Activated CD8-positive, alpha-beta T cell treated with anti-CD3 and anti-CD28 coated beads for 36 hours (primary cell): ENCODE data around the gene BNC1. TPM values are rescaled to one million over a fixed set of nuclear protein-coding genes. Genes with fewer than 3 reads are reported as not detected.

Source experiments
- ATAC-seq: fragments of 200-7000 bp; cut with Tn5 transposase; one replicate; pipeline ENCODE4 v1.10.0; 2021; ENCODE audit warnings: mild to moderate bottlenecking, moderate library complexity
- CTCF ChIA-PET: fragments of 350-600 bp; sonication (Branson Sonifier 250); formaldehyde crosslinking; loops from one replicate; lab custom pipeline; 2021; ENCODE audit warnings: antibody characterized with exemption; lab: Charles Lee
- POLR2A ChIA-PET: fragments of 350-600 bp; sonication (Branson Sonifier 250); formaldehyde crosslinking; loops from one replicate; lab custom pipeline; 2021; ENCODE audit warnings: antibody characterized with exemption; lab: Charles Lee
- DNase-seq: peaks from one replicate; pipeline ENCODE4 v3.0.0-alpha.2; 2020
- H3K27ac Mint-ChIP-seq: one replicate; pipeline ENCODE4 v1.8.0; 2021; ENCODE audit warnings: mild to moderate bottlenecking, mixed read lengths
- H3K27me3 Mint-ChIP-seq: one replicate; pipeline ENCODE4 v1.8.0; 2021; ENCODE audit warnings: mixed read lengths
- H3K36me3 Mint-ChIP-seq: one replicate; pipeline ENCODE4 v1.8.0; 2021; ENCODE audit warnings: low read depth, mixed read lengths
- H3K4me1 Mint-ChIP-seq: one replicate; pipeline ENCODE4 v1.8.0; 2021; ENCODE audit warnings: low read depth, mixed read lengths
- H3K4me3 Mint-ChIP-seq: one replicate; pipeline ENCODE4 v1.8.0; 2021; ENCODE audit warnings: mild to moderate bottlenecking, moderate library complexity, mixed read lengths
- H3K9me3 Mint-ChIP-seq: one replicate; pipeline ENCODE4 v1.8.0; 2021; ENCODE audit warnings: mixed read lengths
- intact Hi-C: fragments of 100-400 bp; cut with micrococcal nuclease; formaldehyde crosslinking; loops from one replicate; pipeline ENCODE4 v1.10.0; 2022
- total RNA-seq, 2 experiments: library from RNA; stranded (reverse); gene quantifications; one replicate each; pipeline ENCODE4 v1.2.3, GENCODE V29; 2021
- TF ChIP-seq, protein P1 (sequence below): fragments of 200-600 bp; IDR thresholded peaks from one replicate; pipeline ENCODE4 v1.8.0; 2022; ENCODE audit warnings: antibody characterized with exemption, mild to moderate bottlenecking

BNC1 gene
- total RNA-seq, 2 experiments from 2014 or later, result not detected

DNA sequence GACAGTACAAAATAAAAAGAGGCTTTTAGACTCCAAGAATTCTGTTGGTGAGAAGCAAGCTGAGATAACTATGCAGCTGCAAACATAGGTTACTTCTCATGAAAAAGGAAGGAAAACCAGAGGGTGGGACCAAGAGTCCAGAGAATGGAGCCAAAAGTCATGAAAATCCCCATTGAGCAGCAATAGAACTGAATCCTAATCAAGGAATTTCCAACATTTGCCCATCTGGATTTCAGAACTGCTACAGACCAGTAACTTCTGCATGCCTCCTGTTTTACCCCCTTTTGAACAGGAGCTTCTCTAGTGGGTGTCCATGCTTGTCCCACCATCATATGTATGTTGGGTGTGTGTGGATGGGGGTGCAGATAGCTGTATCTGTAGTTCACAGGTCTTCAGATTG is 33.6 kb upstream of the BNC1 start:
- ATAC-seq, result no peak
- no peak for DNase-seq
- no peak overlapping the region for H3K4me3 Mint-ChIP-seq
- POLR2A ChIA-PET, result no interaction called here
- TF ChIP-seq, protein P1, sequence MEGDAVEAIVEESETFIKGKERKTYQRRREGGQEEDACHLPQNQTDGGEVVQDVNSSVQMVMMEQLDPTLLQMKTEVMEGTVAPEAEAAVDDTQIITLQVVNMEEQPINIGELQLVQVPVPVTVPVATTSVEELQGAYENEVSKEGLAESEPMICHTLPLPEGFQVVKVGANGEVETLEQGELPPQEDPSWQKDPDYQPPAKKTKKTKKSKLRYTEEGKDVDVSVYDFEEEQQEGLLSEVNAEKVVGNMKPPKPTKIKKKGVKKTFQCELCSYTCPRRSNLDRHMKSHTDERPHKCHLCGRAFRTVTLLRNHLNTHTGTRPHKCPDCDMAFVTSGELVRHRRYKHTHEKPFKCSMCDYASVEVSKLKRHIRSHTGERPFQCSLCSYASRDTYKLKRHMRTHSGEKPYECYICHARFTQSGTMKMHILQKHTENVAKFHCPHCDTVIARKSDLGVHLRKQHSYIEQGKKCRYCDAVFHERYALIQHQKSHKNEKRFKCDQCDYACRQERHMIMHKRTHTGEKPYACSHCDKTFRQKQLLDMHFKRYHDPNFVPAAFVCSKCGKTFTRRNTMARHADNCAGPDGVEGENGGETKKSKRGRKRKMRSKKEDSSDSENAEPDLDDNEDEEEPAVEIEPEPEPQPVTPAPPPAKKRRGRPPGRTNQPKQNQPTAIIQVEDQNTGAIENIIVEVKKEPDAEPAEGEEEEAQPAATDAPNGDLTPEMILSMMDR, result no peak
- H3K27me3 Mint-ChIP-seq, result peaks cover 13% of the 10 kb centered on the region
- H3K27ac Mint-ChIP-seq, result no peak overlapping the region
- no peaks in the 10 kb centered on the region for H3K4me1 Mint-ChIP-seq
- CTCF ChIA-PET, result no interaction called here
- no peaks in the 10 kb centered on the region for H3K9me3 Mint-ChIP-seq
- no peaks in the 10 kb centered on the region for H3K36me3 Mint-ChIP-seq
- intact Hi-C loops, result no loop called here

GRCh38 chr15:83312071-83312470 is 27.6 kb upstream of the BNC1 start:
- DNase-seq, result no peak
- ChIA-PET CTCF (interaction anchor here (1.0 kb wide), 1 partner anchor 63 kb away, joined by 3 read pairs; no protein-coding TSS in a partner anchor), POLR2A (no interaction called here)
- H3K27ac Mint-ChIP-seq, result no peak overlapping the region
- H3K36me3 Mint-ChIP-seq, result no peaks in the 10 kb centered on the region
- H3K4me1 Mint-ChIP-seq, result no peaks in the 10 kb centered on the region
- no peak overlapping the region for H3K4me3 Mint-ChIP-seq
- no peak for ATAC-seq
- no peaks in the 10 kb centered on the region for H3K27me3 Mint-ChIP-seq
- TF ChIP-seq, protein P1, result no peak
- intact Hi-C loops, result no loop called here
- no peaks in the 10 kb centered on the region for H3K9me3 Mint-ChIP-seq

GRCh38 chr15:83310521-83311456 is 26.3 kb upstream of the BNC1 start:
- ATAC-seq, result no peak
- no peak overlapping the region for H3K4me3 Mint-ChIP-seq
- H3K9me3 Mint-ChIP-seq, result no peaks in the 10 kb centered on the region
- H3K4me1 Mint-ChIP-seq, result no peaks in the 10 kb centered on the region
- H3K27me3 Mint-ChIP-seq, result no peaks in the 10 kb centered on the region
- no peaks in the 10 kb centered on the region for H3K36me3 Mint-ChIP-seq
- CTCF ChIA-PET, result interaction anchor here (1.0 to 1.9 kb wide), 2 partner anchors 62 kb away, joined by 3 to 8 read pairs; no protein-coding TSS in a partner anchor
- no peak for DNase-seq
- POLR2A ChIA-PET, result no interaction called here
- H3K27ac Mint-ChIP-seq, result no peak overlapping the region
- TF ChIP-seq, protein P1, result no peak
- intact Hi-C loops, result no loop called here

DNA sequence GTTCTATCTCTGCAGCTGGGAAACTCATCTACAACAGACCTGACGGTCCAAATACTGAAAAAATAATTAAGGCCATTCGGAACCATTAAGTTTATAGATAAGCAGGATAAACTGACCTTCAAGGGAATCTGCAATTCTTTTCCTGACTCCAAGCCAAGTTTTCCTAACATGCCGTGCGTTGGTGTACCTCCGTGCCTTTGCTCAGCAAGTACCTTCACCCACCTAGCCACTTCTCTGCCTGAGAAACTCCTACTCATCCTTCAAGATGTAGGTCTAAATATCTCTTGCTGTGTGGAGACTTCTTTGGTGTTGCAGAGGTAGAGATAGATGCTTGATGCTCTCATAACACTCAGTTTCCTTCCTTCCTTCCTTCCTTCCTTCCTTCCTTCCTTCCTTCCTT is 24.2 kb upstream of the BNC1 start:
- no peaks in the 10 kb centered on the region for H3K9me3 Mint-ChIP-seq
- POLR2A ChIA-PET, result no interaction called here

More for the DNA sequence above, 24.2 kb upstream of the BNC1 start:
- TF ChIP-seq, protein P1, result no peak
- ATAC-seq (no peak), DNase-seq (no peak)
- Mint-ChIP-seq H3K4me3 (no peak overlapping the region), H3K36me3 (no peaks in the 10 kb centered on the region), H3K4me1 (no peaks in the 10 kb centered on the region), H3K27me3 (peaks cover 9% of the 10 kb centered on the region), H3K27ac (no peak overlapping the region)
- intact Hi-C loops, result no loop called here
- CTCF ChIA-PET, result no interaction called here
